Measurements from ENCODE around the gene CRYBA4. TPM values are rescaled to one million over a fixed set of nuclear protein-coding genes. Genes with fewer than 3 reads are reported as not detected.

CRYBA4 gene
- total RNA-seq, 2 donors from 2014 or later, result not detected

DNA sequence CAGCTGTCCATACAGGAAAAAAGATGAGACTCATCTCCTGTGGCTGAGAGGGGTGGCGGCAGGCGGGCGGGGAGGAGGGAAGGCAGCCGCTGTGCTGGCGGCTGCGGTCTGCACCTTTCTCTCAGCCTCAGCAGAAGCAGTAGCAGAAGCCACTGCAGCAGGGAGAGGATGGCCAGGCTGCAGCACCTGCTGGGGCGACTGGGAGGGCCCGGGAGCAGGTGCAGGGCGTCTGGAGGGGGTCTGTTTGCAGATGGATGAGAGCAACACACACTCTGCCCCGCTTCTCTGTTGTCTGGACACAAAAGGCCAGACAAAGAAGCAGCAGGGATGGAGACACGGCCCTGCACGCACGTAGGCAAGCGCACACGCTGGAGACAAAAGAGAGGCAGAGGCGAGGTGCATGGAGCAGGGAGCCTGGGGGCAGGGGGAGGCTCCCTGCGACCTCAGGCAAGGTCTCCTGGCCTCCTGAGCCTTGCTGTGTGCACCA is 26.3 kb downstream of the CRYBA4 start:
- H3K27ac Mint-ChIP-seq, result peak overlapping the region; percentile 94
- no peaks in the 10 kb centered on the region for H3K9me3 ChIP-seq (ENCODE audit: control insufficient read depth, low read length, poor library complexity, severe bottlenecking)
- peak in 1 of 3 donors; percentile 24 for DNase-seq
- H3K36me3 Mint-ChIP-seq (ENCODE audit: low read depth), result peaks cover 2% of the 10 kb centered on the region
- H3K4me3 Mint-ChIP-seq, result peak overlapping the region; percentile 85
- peak; percentile 78 for ATAC-seq
- peaks cover 48% of the 10 kb centered on the region for H3K4me1 Mint-ChIP-seq
- no peaks in the 10 kb centered on the region for H3K27me3 Mint-ChIP-seq

DNA sequence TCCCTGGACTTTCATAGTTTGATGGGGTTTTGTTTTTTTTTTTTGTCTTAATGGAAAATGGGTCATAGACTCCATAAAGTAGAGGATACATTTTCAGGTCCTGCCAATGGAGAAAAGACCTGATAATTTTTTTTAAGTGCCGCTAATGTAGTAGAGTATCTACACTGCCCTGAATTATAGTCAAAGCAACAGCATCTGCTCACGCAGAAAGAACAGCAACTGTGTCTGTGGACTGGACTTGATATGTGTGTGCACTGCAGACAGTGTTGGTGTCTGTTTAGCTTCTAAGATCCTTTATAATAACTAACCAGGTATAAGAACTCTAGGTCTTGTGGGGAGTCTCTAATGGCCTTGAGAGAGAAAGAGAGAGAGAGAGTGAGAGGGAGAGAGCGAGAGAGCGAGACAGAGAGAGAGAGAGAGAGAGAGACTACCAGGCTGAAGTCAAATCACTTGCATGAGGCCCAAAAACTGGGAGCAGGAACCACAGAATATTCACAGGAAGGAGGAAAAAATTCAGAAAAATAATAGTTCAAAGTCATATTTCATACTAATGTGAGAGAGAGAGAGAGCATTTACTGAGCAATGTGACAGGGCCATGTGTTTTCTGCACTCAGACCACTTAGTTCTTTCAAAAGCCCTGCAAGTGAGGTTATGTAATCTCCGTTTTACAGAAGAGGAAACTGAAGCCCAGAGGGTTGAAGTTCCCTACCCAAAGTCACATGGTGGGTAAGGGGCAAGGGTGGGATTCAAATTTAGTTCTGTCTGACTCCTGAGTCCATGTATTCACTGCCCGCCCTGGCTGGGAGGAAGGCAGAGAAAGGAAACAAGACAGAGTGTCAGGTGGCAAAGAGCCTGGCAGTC is 27.0 kb downstream of the CRYBA4 start:
- Mint-ChIP-seq H3K36me3 (ENCODE audit: low read depth) (peaks cover 2% of the 10 kb centered on the region), H3K4me1 (peaks cover 42% of the 10 kb centered on the region), H3K4me3 (peak overlapping the region; percentile 85), H3K27me3 (no peaks in the 10 kb centered on the region), H3K27ac (peak overlapping the region; percentile 94)
- H3K9me3 ChIP-seq (ENCODE audit: control insufficient read depth, low read length, poor library complexity, severe bottlenecking), result no peaks in the 10 kb centered on the region
- DNase-seq (no peak), ATAC-seq (no peak)

- no peaks in the 10 kb centered on the region for H3K9me3 ChIP-seq (ENCODE audit: control insufficient read depth, low read length, poor library complexity, severe bottlenecking)
- ATAC-seq, result no peak
- H3K4me1 Mint-ChIP-seq, result peaks cover 29% of the 10 kb centered on the region
- H3K27ac Mint-ChIP-seq, result no peak overlapping the region
- no peaks in the 10 kb centered on the region for H3K27me3 Mint-ChIP-seq
- H3K36me3 Mint-ChIP-seq (ENCODE audit: low read depth), result peaks cover 2% of the 10 kb centered on the region
- no peak overlapping the region for H3K4me3 Mint-ChIP-seq
- DNase-seq, result no peak
These were observed 29.1 kb downstream of the CRYBA4 start for GRCh38 chr22:26650722-26651421.

DNA sequence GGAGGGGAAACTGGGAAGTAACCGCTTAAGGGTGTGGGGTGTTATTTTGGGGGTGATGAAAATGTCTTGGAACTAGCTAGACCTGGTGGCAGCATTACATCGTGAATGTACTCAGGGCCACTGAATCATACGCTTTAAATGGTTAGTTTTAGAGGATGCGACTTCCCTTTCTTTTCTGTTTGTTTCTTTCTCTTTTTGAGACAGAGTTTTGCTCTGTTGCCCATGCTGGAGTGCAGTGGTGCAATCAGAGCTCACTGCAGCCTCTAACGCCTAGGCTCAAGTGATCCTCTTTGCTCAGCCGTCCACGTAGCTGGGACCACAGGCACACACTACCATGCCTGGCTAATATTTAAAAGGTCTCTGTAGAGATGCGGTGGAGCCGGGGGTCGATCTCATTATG is 30.1 kb downstream of the CRYBA4 start:
- H3K4me3 Mint-ChIP-seq, result no peak overlapping the region
- DNase-seq (no peak), ATAC-seq (no peak)
- no peaks in the 10 kb centered on the region for H3K9me3 ChIP-seq (ENCODE audit: control insufficient read depth, low read length, poor library complexity, severe bottlenecking)
- H3K27ac Mint-ChIP-seq, result no peak overlapping the region
- H3K36me3 Mint-ChIP-seq (ENCODE audit: low read depth), result no peaks in the 10 kb centered on the region
- H3K4me1 Mint-ChIP-seq, result peaks cover 21% of the 10 kb centered on the region
- H3K27me3 Mint-ChIP-seq, result no peaks in the 10 kb centered on the region

- Mint-ChIP-seq H3K36me3 (ENCODE audit: low read depth) (no peaks in the 10 kb centered on the region), H3K27me3 (no peaks in the 10 kb centered on the region), H3K4me3 (peak within 1 kb of the TSS; percentile 94), H3K4me1 (peaks cover 24% of the 10 kb centered on the region), H3K27ac (peak within 1 kb of the TSS; percentile 80)
- ATAC-seq (peak; percentile 93), DNase-seq (peak; percentile 61 to 67 (median 67))
- H3K9me3 ChIP-seq (ENCODE audit: control insufficient read depth, low read length, poor library complexity, severe bottlenecking), result no peaks in the 10 kb centered on the region
These were observed 35.4 kb downstream of the CRYBA4 start, which contains the start of gene MIAT for GRCh38 chr22:26656891-26657851. TSS of gene MIAT (plus strand) at chr22:26657588.

DNA sequence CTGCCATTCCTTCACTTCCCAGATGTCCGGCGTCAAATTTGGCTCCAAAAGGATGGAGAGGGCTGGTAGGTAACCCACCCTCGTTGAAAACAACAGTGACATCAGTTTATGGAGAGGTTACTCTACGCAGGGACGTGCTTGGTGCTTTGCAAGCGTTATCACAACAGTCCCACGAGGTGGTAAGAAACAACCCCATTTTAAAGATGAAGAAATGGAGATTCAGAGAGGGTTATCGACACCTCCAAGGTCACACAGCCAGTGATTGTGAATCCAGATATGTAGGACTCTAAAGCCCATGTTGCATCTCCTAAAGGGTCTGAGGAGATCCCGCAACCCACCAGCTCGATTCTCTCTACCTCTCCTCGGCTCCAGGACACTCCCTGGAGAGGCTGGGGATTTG is 36.4 kb downstream of the CRYBA4 start:
- ATAC-seq (peak; percentile 29), DNase-seq (no peak)
- H3K4me3 Mint-ChIP-seq, result peak overlapping the region; percentile 94
- H3K4me1 Mint-ChIP-seq, result peaks cover 26% of the 10 kb centered on the region
- H3K36me3 Mint-ChIP-seq (ENCODE audit: low read depth), result no peaks in the 10 kb centered on the region
- no peaks in the 10 kb centered on the region for H3K9me3 ChIP-seq (ENCODE audit: control insufficient read depth, low read length, poor library complexity, severe bottlenecking)
- peak overlapping the region; percentile 59 for H3K27ac Mint-ChIP-seq
- H3K27me3 Mint-ChIP-seq, result no peaks in the 10 kb centered on the region

DNA sequence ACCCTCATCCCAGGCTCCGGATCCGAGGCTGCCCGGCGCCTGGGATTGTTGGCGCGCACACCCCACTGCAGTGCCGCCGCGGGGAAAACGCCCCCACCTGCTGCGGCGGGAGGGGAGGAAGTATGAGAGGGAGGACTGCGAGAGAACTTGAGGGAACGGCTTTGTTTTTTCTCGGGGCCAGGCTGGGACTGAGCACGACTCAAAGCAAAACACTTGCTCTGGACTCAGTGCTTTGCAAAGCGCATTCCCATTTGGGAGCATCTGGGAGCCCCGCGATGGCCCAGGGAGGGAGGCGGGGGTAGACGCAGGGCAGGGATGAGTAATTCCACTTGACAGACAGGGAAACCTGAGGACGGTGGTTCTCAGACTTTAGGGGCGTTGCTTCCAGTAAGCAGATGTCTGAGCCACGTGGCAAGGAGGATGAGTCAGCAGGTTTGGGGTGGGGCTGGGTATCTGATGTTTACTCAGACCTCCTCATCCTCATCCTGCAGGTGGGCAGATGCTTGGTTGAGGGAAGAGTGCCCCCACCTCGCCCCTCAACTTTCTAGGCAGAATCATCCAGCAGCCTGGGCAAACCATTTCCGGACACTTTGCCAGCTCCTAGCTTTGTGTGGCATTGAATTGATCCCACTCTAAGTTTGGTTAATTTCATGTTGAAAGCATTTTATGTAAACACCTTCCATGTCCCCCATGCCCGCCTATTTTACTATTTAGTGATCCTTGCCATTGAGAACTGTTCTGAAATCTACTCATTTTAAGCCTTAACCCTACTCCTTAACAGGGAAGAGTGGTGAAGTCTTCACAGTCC is 37.1 kb downstream of the CRYBA4 start:
- Mint-ChIP-seq H3K27me3 (no peaks in the 10 kb centered on the region), H3K36me3 (ENCODE audit: low read depth) (no peaks in the 10 kb centered on the region), H3K4me3 (peak overlapping the region; percentile 94), H3K27ac (peak overlapping the region; percentile 59), H3K4me1 (peaks cover 26% of the 10 kb centered on the region)
- no peaks in the 10 kb centered on the region for H3K9me3 ChIP-seq (ENCODE audit: control insufficient read depth, low read length, poor library complexity, severe bottlenecking)
- peak; percentile 28 to 57 (median 36) for DNase-seq
- peak; percentile 72 for ATAC-seq

- no peaks in the 10 kb centered on the region for H3K27me3 Mint-ChIP-seq
- ATAC-seq (no peak), DNase-seq (no peak)
- peaks cover 32% of the 10 kb centered on the region for H3K4me1 Mint-ChIP-seq
- H3K36me3 Mint-ChIP-seq (ENCODE audit: low read depth), result no peaks in the 10 kb centered on the region
- no peak overlapping the region for H3K4me3 Mint-ChIP-seq
- no peak overlapping the region for H3K27ac Mint-ChIP-seq
- H3K9me3 ChIP-seq (ENCODE audit: control insufficient read depth, low read length, poor library complexity, severe bottlenecking), result no peaks in the 10 kb centered on the region
These were observed 38.6 kb downstream of the CRYBA4 start for GRCh38 chr22:26660356-26660755.

- DNase-seq (no peak), ATAC-seq (no peak)
- Mint-ChIP-seq H3K36me3 (ENCODE audit: low read depth) (no peaks in the 10 kb centered on the region), H3K4me3 (no peak overlapping the region), H3K27ac (peak overlapping the region; percentile 32), H3K27me3 (no peaks in the 10 kb centered on the region), H3K4me1 (peaks cover 32% of the 10 kb centered on the region)
- no peaks in the 10 kb centered on the region for H3K9me3 ChIP-seq (ENCODE audit: control insufficient read depth, low read length, poor library complexity, severe bottlenecking)
These were observed 39.3 kb downstream of the CRYBA4 start for GRCh38 chr22:26660961-26661578.

GRCh38 chr22:26662160-26662559 is 40.4 kb downstream of the CRYBA4 start:
- no peaks in the 10 kb centered on the region for H3K9me3 ChIP-seq (ENCODE audit: control insufficient read depth, low read length, poor library complexity, severe bottlenecking)
- Mint-ChIP-seq H3K27me3 (no peaks in the 10 kb centered on the region), H3K4me1 (peaks cover 29% of the 10 kb centered on the region), H3K27ac (peak overlapping the region; percentile 45), H3K36me3 (ENCODE audit: low read depth) (no peaks in the 10 kb centered on the region), H3K4me3 (no peak overlapping the region)
- ATAC-seq (no peak), DNase-seq (no peak)

GRCh38 chr22:26663374-26663923 is 41.7 kb downstream of the CRYBA4 start:
- no peak for ATAC-seq
- no peaks in the 10 kb centered on the region for H3K9me3 ChIP-seq (ENCODE audit: control insufficient read depth, low read length, poor library complexity, severe bottlenecking)
- Mint-ChIP-seq H3K4me3 (no peak overlapping the region), H3K27me3 (no peaks in the 10 kb centered on the region), H3K27ac (peak overlapping the region; percentile 19), H3K4me1 (peaks cover 20% of the 10 kb centered on the region), H3K36me3 (ENCODE audit: low read depth) (no peaks in the 10 kb centered on the region)
- DNase-seq, result no peak
